SK-N-SH (cell line): Measurements from ENCODE around the gene FAM124A. TPM values are rescaled to one million over a fixed set of nuclear protein-coding genes. Genes with fewer than 3 reads are reported as not detected.

ENCODE experiments used
- CTCF ChIA-PET: fragments of 300-600, 350-600 bp; formaldehyde crosslinking; extraction: SDS; loops from one replicate; lab custom pipeline; 2021; lab: Yijun Ruan, JAX
- POLR2A ChIA-PET: fragments of 350-600 bp; sonication (Branson Sonifier 250); formaldehyde crosslinking; extraction: SDS; loops from one replicate; lab custom pipeline; 2020; ENCODE audit warnings: antibody characterized with exemption, inconsistent platforms; lab: Yijun Ruan, JAX
- DNase-seq: peaks from one replicate; pipeline ENCODE4 v3.0.0; 2012
- H2AFZ ChIP-seq: fragments of 200-600 bp; sonication (generic); 2 replicates; pipeline ENCODE4 v1.8.1; 2016; ENCODE audit warnings: antibody characterized with exemption, mild to moderate bottlenecking, low read depth
- H3F3A ChIP-seq: fragments of 200-600 bp; sonication (generic); replicated peaks from 2 replicates; pipeline ENCODE3; 2016; ENCODE audit warnings: antibody characterized with exemption, mild to moderate bottlenecking; ENCODE audit not compliant: insufficient read depth
- H3K27ac ChIP-seq, 2 experiments: fragments of 200-500 bp in 1 of 2; fragments of 200-600 bp in 1 of 2; sonication (Bioruptor generic) in 1 of 2; sonication (generic), shearing (Covaris generic) in 1 of 2; 2 replicates each; pipeline versions ENCODE4 v1.5.1 to v1.6.1; 2014 to 2016; ENCODE audit warnings: low read depth in 2 of 2, inconsistent platforms in 1 of 2, low read length in 1 of 2, mild to moderate bottlenecking in 1 of 2, mixed read lengths in 1 of 2
- H3K27me3 ChIP-seq: fragments of 200-600 bp; sonication (generic), shearing (Covaris generic); 2 replicates; pipeline ENCODE4 v1.6.1; 2016; ENCODE audit warnings: mixed run types; ENCODE audit not compliant: insufficient read depth
- H3K36me3 ChIP-seq, 2 experiments: fragments of 200-500 bp in 1 of 2; fragments of 200-600 bp in 1 of 2; sonication (Bioruptor generic) in 1 of 2; sonication (generic) in 1 of 2; replicated peaks in 1 of 2; 2 replicates each; pipeline versions ENCODE3 to v1.5.1; 2014 to 2016; ENCODE audit warnings: low read length in 1 of 2, mild to moderate bottlenecking in 1 of 2; ENCODE audit not compliant: insufficient read depth in 2 of 2, control insufficient read depth in 1 of 2
- H3K4me1 ChIP-seq, 2 experiments: fragments of 200-500 bp in 1 of 2; fragments of 200-600 bp in 1 of 2; sonication (Bioruptor generic) in 1 of 2; sonication (generic), shearing (Covaris generic) in 1 of 2; 2 replicates each; pipeline versions ENCODE4 v1.5.1 to v1.6.1; 2014 to 2016; ENCODE audit warnings: low read depth in 1 of 2, low read length in 1 of 2, mixed run types in 1 of 2; ENCODE audit not compliant: insufficient read depth in 2 of 2, control insufficient read depth in 1 of 2
- H3K4me2 ChIP-seq: fragments of 200-600 bp; sonication (generic), shearing (Covaris generic); 2 replicates; pipeline ENCODE4 v1.6.1; 2017; ENCODE audit warnings: mixed run types
- H3K4me3 ChIP-seq, 2 experiments: fragments of 200-500 bp in 1 of 2; fragments of 200-600 bp in 1 of 2; sonication (Bioruptor generic) in 1 of 2; sonication (generic), shearing (Covaris generic) in 1 of 2; 2 replicates each; pipeline versions ENCODE4 v1.5.1 to v1.8.1; 2014 to 2016; ENCODE audit warnings: low read depth in 2 of 2, inconsistent platforms in 1 of 2, low read length in 1 of 2, mild to moderate bottlenecking in 1 of 2, mixed read lengths in 1 of 2, moderate library complexity in 1 of 2
- H3K79me2 ChIP-seq: fragments of 200-600 bp; sonication (generic); 2 replicates; pipeline ENCODE4 v1.8.1; 2017; ENCODE audit warnings: mild to moderate bottlenecking; ENCODE audit not compliant: insufficient read depth
- H3K9ac ChIP-seq: fragments of 200-600 bp; sonication (generic); 2 replicates; pipeline ENCODE4 v1.6.1; 2017; ENCODE audit warnings: mixed run types
- H3K9me2 ChIP-seq: fragments of 200-600 bp; sonication (generic); 2 replicates; pipeline ENCODE4 v1.6.1; 2017; ENCODE audit warnings: mixed run types
- H3K9me3 ChIP-seq: fragments of 200-600 bp; sonication (generic); 2 replicates; pipeline ENCODE4 v1.6.1; 2017; ENCODE audit warnings: mixed run types, mild to moderate bottlenecking, moderate library complexity
- H4K20me1 ChIP-seq: fragments of 200-600 bp; sonication (generic); 2 replicates; pipeline ENCODE4 v1.6.1; 2017; ENCODE audit warnings: mild to moderate bottlenecking, mixed run types; ENCODE audit not compliant: insufficient read depth
- CHD2 ChIP-seq: fragments of 150-350 bp; IDR thresholded peaks from 2 replicates; pipeline ENCODE4 v1.6.1; 2018; ENCODE audit warnings: low read length; ENCODE audit not compliant: partially characterized antibody
- ELF1 ChIP-seq: IDR thresholded peaks from 2 replicates; pipeline ENCODE4 v1.4.0; 2012
- EP300 ChIP-seq, 2 experiments: IDR thresholded peaks; 2 replicates each; pipeline versions ENCODE4 v1.4.0 to v1.6.1; 2012; ENCODE audit warnings: borderline replicate concordance in 1 of 2, low read depth in 1 of 2, low read length in 1 of 2
- FOSL2 ChIP-seq: IDR thresholded peaks from 2 replicates; pipeline ENCODE4 v1.4.0; 2012; ENCODE audit warnings: low read depth, mild to moderate bottlenecking, moderate library complexity, borderline replicate concordance
- MEF2A ChIP-seq: IDR thresholded peaks from 2 replicates; pipeline ENCODE4 v1.4.0; 2012; ENCODE audit warnings: low read depth, borderline replicate concordance
- NFIC ChIP-seq: IDR thresholded peaks from 2 replicates; pipeline ENCODE4 v1.4.0; 2012; ENCODE audit warnings: borderline replicate concordance
- NRF1 ChIP-seq: IDR thresholded peaks from 2 replicates; pipeline ENCODE4 v1.6.1; 2012; ENCODE audit warnings: low read depth, mild to moderate bottlenecking, low read length
- POLR2AphosphoS5 ChIP-seq: IDR thresholded peaks from 2 replicates; pipeline ENCODE4 v1.6.1; 2012; ENCODE audit warnings: low read depth, low read length
- RCOR1 ChIP-seq: fragments of 150-350 bp; IDR thresholded peaks from 2 replicates; pipeline ENCODE4 v1.6.1; 2017; ENCODE audit warnings: antibody characterized with exemption, low read length
- RFX5 ChIP-seq: IDR thresholded peaks from 2 replicates; pipeline ENCODE4 v1.6.1; 2012; ENCODE audit warnings: mild to moderate bottlenecking, improper control_type of control experiment, low read length
- RXRA ChIP-seq: IDR thresholded peaks from 2 replicates; pipeline ENCODE4 v1.4.0; 2012; ENCODE audit warnings: low read depth, mild to moderate bottlenecking, borderline replicate concordance
- SIN3A ChIP-seq: IDR thresholded peaks from 2 replicates; pipeline ENCODE4 v1.6.1; 2012; ENCODE audit warnings: low read depth, mild to moderate bottlenecking, low read length, moderate library complexity, borderline replicate concordance
- SMC3 ChIP-seq: IDR thresholded peaks from 2 replicates; pipeline ENCODE4 v1.6.1; 2012; ENCODE audit warnings: low read depth, low read length, improper control_type of control experiment
- TAF1 ChIP-seq: IDR thresholded peaks from 2 replicates; pipeline ENCODE4 v1.6.1; 2012; ENCODE audit warnings: low read depth, mild to moderate bottlenecking, low read length, moderate library complexity, borderline replicate concordance
- TEAD4 ChIP-seq: IDR thresholded peaks from 2 replicates; pipeline ENCODE4 v1.4.0; 2012; ENCODE audit warnings: mild to moderate bottlenecking, borderline replicate concordance; ENCODE audit not compliant: insufficient read depth
- WGBS: methylation state at CpG from one replicate; pipeline ENCODE4 v1.1.6; 2017; ENCODE audit warnings: low lambda C conversion rate; 5-methylcytosine and 5-hydroxymethylcytosine counted together
- polyA plus RNA-seq, 3 experiments: library from polyadenylated mRNA; depleted of rRNA; stranded (reverse); fragments of >200 nt; gene quantifications; 2 replicates each; pipeline ENCODE4 v1.2.3, GENCODE V29; 2012
- TF ChIP-seq, protein P1 (sequence below): fragments of 200-600 bp; sonication (generic); IDR thresholded peaks from 2 replicates; pipeline ENCODE4 v1.6.1; 2017; ENCODE audit warnings: antibody characterized with exemption, mild to moderate bottlenecking, moderate library complexity
- TF ChIP-seq, protein P2 (sequence below): IDR thresholded peaks from 2 replicates; pipeline ENCODE4; 2012
- TF ChIP-seq, protein P3 (sequence below): IDR thresholded peaks from 2 replicates; pipeline ENCODE4 v1.6.1; 2012; ENCODE audit warnings: mild to moderate bottlenecking, low read depth, low read length, moderate library complexity
- TF ChIP-seq, protein P4 (sequence below): IDR thresholded peaks from 2 replicates; pipeline ENCODE4 v1.4.0; 2012; ENCODE audit warnings: low read depth, borderline replicate concordance

Gene FAM124A
- polyA plus RNA-seq, 1 of the 3 experiments (the other 2 are of a cell fraction): 1.5 TPM

DNA sequence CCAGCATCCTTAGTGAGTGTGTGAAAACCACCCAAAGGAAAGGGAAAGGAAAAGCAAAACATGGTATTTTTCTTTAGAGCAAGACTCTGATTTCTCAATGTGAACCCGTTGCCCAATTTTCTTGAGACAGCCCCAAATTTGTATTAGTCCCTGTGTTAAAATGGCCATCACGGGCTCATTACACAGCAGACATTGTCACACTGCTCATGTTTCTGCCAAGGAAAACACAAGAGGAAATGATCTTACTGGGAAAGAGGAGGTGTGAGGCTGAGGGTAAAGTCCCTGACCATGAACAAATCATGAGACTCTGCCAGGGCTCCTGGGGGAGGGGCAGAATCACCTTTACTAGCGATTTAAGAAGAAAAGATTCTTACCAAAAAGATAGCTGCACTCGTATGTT lies 54.4 kb downstream of the FAM124A start:
- Histone ChIP-seq H3K9me3 (no peaks in the 10 kb centered on the region), H3K79me2 (no peaks in the 10 kb centered on the region), H3K27me3 (no peaks in the 10 kb centered on the region), H4K20me1 (no peaks in the 10 kb centered on the region), H3K36me3 (peaks cover 0 to 3% of the 10 kb centered on the region in 2 experiments), H3K9ac (no peak overlapping the region), H3K9me2 (no peaks in the 10 kb centered on the region), H3K4me2 (no peak overlapping the region), H2AFZ (no peak overlapping the region), H3F3A (no peaks in the 10 kb centered on the region), H3K4me1 (no peaks in the 10 kb centered on the region), H3K4me3 (no peak overlapping the region), H3K27ac (no peak overlapping the region)
- CTCF ChIA-PET: interaction anchor here (0.9 kb wide), 1 partner anchor 10 kb away, joined by 4 read pairs; no protein-coding TSS in a partner anchor
- WGBS: 86% methylated on average over 4 of the region's 4 CpGs
- POLR2A ChIA-PET: interaction anchor here (0.6 kb wide), 1 partner anchor 12 kb away, joined by 4 read pairs; no protein-coding TSS in a partner anchor
- TF ChIP-seq RFX5: no peak
- no peak for DNase-seq

DNA sequence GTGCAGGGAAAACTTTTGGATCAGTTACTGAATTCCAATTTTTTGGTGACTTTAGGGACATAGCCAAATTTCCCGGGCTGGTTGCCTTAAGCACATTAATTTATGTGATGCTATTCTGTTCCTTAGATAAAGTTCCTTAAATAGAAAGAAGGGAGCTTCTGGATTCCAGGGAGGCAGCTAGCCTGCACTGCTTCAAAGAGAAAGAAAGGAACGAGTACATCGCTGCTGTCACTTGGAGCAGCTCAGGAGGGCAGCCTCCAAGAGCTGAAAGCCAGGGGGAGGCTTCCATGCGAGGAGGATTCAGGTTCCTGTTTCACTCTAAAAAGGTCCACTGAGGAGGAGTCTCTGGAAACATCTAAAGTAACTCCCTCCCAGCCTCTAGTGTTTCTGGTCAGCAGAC lies 55.7 kb downstream of the FAM124A start:
- Histone ChIP-seq H3K9me3 (no peaks in the 10 kb centered on the region), H3K9ac (no peak overlapping the region), H3K4me3 (no peak overlapping the region), H3K36me3 (peaks cover 0 to 3% of the 10 kb centered on the region in 2 experiments), H4K20me1 (no peaks in the 10 kb centered on the region), H3K27me3 (no peaks in the 10 kb centered on the region), H3F3A (no peaks in the 10 kb centered on the region), H3K4me1 (no peaks in the 10 kb centered on the region), H2AFZ (no peak overlapping the region), H3K9me2 (no peaks in the 10 kb centered on the region), H3K79me2 (no peaks in the 10 kb centered on the region), H3K27ac (no peak overlapping the region), H3K4me2 (no peak overlapping the region)
- no peak for DNase-seq
- WGBS: 70% methylated on average over 3 of the region's 4 CpGs
- ChIA-PET CTCF (interaction anchor here (1.1 to 1.3 kb wide), 2 partner anchors 9 to 129 kb away, joined by 3 to 12 read pairs; no protein-coding TSS in a partner anchor), POLR2A (no interaction called here)
- TF ChIP-seq RFX5 (no peak), MEF2A (no peak), ELF1 (no peak), CHD2 (no peak), NRF1 (no peak), SMC3 (no peak), NFIC (no peak), TAF1 (no peak), TEAD4 (no peak), FOSL2 (no peak), EP300 (IDR thresholded peaks at IDR 0.05; ENCODE audit: borderline replicate concordance in 1 of 2, low read depth in 1 of 2, low read length in 1 of 2) (no peak), RCOR1 (no peak), SIN3A (no peak), POLR2AphosphoS5 (no peak), RXRA (no peak)
- TF ChIP-seq, protein P1, sequence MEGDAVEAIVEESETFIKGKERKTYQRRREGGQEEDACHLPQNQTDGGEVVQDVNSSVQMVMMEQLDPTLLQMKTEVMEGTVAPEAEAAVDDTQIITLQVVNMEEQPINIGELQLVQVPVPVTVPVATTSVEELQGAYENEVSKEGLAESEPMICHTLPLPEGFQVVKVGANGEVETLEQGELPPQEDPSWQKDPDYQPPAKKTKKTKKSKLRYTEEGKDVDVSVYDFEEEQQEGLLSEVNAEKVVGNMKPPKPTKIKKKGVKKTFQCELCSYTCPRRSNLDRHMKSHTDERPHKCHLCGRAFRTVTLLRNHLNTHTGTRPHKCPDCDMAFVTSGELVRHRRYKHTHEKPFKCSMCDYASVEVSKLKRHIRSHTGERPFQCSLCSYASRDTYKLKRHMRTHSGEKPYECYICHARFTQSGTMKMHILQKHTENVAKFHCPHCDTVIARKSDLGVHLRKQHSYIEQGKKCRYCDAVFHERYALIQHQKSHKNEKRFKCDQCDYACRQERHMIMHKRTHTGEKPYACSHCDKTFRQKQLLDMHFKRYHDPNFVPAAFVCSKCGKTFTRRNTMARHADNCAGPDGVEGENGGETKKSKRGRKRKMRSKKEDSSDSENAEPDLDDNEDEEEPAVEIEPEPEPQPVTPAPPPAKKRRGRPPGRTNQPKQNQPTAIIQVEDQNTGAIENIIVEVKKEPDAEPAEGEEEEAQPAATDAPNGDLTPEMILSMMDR: no peak
- TF ChIP-seq, protein P2, sequence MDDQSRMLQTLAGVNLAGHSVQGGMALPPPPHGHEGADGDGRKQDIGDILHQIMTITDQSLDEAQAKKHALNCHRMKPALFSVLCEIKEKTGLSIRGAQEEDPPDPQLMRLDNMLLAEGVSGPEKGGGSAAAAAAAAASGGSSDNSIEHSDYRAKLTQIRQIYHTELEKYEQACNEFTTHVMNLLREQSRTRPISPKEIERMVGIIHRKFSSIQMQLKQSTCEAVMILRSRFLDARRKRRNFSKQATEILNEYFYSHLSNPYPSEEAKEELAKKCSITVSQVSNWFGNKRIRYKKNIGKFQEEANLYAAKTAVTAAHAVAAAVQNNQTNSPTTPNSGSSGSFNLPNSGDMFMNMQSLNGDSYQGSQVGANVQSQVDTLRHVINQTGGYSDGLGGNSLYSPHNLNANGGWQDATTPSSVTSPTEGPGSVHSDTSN: no peak
- TF ChIP-seq, protein P3, sequence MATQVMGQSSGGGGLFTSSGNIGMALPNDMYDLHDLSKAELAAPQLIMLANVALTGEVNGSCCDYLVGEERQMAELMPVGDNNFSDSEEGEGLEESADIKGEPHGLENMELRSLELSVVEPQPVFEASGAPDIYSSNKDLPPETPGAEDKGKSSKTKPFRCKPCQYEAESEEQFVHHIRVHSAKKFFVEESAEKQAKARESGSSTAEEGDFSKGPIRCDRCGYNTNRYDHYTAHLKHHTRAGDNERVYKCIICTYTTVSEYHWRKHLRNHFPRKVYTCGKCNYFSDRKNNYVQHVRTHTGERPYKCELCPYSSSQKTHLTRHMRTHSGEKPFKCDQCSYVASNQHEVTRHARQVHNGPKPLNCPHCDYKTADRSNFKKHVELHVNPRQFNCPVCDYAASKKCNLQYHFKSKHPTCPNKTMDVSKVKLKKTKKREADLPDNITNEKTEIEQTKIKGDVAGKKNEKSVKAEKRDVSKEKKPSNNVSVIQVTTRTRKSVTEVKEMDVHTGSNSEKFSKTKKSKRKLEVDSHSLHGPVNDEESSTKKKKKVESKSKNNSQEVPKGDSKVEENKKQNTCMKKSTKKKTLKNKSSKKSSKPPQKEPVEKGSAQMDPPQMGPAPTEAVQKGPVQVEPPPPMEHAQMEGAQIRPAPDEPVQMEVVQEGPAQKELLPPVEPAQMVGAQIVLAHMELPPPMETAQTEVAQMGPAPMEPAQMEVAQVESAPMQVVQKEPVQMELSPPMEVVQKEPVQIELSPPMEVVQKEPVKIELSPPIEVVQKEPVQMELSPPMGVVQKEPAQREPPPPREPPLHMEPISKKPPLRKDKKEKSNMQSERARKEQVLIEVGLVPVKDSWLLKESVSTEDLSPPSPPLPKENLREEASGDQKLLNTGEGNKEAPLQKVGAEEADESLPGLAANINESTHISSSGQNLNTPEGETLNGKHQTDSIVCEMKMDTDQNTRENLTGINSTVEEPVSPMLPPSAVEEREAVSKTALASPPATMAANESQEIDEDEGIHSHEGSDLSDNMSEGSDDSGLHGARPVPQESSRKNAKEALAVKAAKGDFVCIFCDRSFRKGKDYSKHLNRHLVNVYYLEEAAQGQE: no peak
- TF ChIP-seq, protein P4, sequence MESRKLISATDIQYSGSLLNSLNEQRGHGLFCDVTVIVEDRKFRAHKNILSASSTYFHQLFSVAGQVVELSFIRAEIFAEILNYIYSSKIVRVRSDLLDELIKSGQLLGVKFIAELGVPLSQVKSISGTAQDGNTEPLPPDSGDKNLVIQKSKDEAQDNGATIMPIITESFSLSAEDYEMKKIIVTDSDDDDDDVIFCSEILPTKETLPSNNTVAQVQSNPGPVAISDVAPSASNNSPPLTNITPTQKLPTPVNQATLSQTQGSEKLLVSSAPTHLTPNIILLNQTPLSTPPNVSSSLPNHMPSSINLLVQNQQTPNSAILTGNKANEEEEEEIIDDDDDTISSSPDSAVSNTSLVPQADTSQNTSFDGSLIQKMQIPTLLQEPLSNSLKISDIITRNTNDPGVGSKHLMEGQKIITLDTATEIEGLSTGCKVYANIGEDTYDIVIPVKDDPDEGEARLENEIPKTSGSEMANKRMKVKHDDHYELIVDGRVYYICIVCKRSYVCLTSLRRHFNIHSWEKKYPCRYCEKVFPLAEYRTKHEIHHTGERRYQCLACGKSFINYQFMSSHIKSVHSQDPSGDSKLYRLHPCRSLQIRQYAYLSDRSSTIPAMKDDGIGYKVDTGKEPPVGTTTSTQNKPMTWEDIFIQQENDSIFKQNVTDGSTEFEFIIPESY: no peak
